Lower lobe of right lung (tissue), 2 donors: ENCODE measurements around the gene UBAP2. TPM values are rescaled to one million over a fixed set of nuclear protein-coding genes. Genes with fewer than 3 reads are reported as not detected.

Source experiments
- ATAC-seq, 2 donors: fragments of 200-7000 bp; cut with Tn5 transposase; one replicate each; pipeline ENCODE4 v1.9.1; 2020 to 2022; ENCODE audit warnings: mild to moderate bottlenecking in 2 of 2, moderate library complexity in 2 of 2
- DNase-seq: peaks from one replicate; pipeline ENCODE4 v3.0.0-alpha.2; 2020
- H3K27ac ChIP-seq: fragments of 200-600 bp; one replicate; pipeline ENCODE4 v1.8.0; 2022
- H3K27me3 ChIP-seq: fragments of 200-600 bp; one replicate; pipeline ENCODE4 v1.8.0; 2022; ENCODE audit warnings: low read depth
- H3K36me3 ChIP-seq: fragments of 200-600 bp; one replicate; pipeline ENCODE4 v1.8.0; 2022; ENCODE audit warnings: mild to moderate bottlenecking
- H3K4me1 ChIP-seq: fragments of 200-600 bp; one replicate; pipeline ENCODE4 v1.8.0; 2022
- H3K4me3 ChIP-seq: fragments of 200-600 bp; one replicate; pipeline ENCODE4 v1.8.0; 2022; ENCODE audit warnings: mild to moderate bottlenecking
- H3K9me3 ChIP-seq: fragments of 200-600 bp; one replicate; pipeline ENCODE4 v1.8.0; 2022
- intact Hi-C: fragments of 100-400 bp; cut with DNase I; formaldehyde crosslinking; loops from one replicate; pipeline ENCODE4 v1.11.0; 2022
- total RNA-seq: library from RNA; stranded (reverse); fragmentation: NEBNext Ultra II Directional; extraction: Animal tissue kit (Norgen Biotek cat#: 25700); gene quantifications from one replicate; pipeline ENCODE4 v1.2.1, GENCODE V29; 2021
- TF ChIP-seq, protein P1 (sequence below): fragments of 200-600 bp; IDR thresholded peaks from one replicate; pipeline ENCODE4 v1.8.0; 2022; ENCODE audit warnings: antibody characterized with exemption, mild to moderate bottlenecking
- donor health status: DM: no; HTN: yes; CAD: no; lungs with severe emphysema.

The UBAP2 gene
- total RNA-seq, 1 donor from 2014 or later: 33.3 TPM

DNA sequence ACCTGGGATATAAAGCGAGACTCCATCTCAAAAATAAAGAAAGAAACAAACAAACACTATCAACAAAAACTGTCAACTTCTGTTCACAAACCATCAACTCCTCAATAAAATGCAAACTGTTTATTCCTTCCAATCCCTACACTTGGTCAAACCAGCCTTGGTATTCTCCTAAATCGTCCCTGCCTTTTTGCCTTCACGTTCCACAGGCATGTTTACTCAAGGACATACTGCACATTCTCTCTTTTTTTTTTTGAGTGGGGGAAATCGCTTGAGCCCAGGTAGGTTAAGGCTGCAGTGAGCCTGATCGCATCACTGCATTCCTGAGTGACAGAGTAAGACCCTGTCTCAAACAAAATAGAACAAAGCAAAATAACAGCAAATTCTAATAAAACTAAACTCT is 13.0 kb downstream of the UBAP2 start:
- Histone ChIP-seq H3K36me3 (no peaks in the 10 kb centered on the region), H3K9me3 (no peaks in the 10 kb centered on the region), H3K4me3 (no peak overlapping the region), H3K27me3 (no peaks in the 10 kb centered on the region), H3K4me1 (no peaks in the 10 kb centered on the region), H3K27ac (no peak overlapping the region)
- intact Hi-C loops: no loop called here
- TF ChIP-seq, protein P1, sequence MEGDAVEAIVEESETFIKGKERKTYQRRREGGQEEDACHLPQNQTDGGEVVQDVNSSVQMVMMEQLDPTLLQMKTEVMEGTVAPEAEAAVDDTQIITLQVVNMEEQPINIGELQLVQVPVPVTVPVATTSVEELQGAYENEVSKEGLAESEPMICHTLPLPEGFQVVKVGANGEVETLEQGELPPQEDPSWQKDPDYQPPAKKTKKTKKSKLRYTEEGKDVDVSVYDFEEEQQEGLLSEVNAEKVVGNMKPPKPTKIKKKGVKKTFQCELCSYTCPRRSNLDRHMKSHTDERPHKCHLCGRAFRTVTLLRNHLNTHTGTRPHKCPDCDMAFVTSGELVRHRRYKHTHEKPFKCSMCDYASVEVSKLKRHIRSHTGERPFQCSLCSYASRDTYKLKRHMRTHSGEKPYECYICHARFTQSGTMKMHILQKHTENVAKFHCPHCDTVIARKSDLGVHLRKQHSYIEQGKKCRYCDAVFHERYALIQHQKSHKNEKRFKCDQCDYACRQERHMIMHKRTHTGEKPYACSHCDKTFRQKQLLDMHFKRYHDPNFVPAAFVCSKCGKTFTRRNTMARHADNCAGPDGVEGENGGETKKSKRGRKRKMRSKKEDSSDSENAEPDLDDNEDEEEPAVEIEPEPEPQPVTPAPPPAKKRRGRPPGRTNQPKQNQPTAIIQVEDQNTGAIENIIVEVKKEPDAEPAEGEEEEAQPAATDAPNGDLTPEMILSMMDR: no peak
- peak in 1 of 2 donors; percentile 75 for ATAC-seq
- no peak for DNase-seq

DNA sequence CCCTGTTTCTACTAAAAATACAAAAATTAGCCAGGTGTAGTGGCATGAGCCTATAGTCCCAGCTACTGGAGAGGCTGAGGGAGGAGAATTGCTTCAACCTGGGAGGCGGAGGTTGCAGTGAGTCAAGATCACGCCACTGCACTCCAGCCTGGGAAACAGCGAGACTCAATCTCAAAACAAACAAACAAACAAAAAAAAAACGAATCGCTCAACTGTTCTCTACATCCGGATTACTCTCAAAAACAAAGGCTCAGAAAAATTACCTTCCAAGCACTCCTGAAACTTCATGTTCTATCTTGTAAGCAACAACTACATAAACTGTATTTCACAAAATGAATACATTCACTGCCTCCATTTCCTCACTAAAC is 14.0 kb downstream of the UBAP2 start:
- Histone ChIP-seq H3K27ac (no peak overlapping the region), H3K27me3 (no peaks in the 10 kb centered on the region), H3K36me3 (no peaks in the 10 kb centered on the region), H3K4me3 (no peak overlapping the region), H3K4me1 (no peaks in the 10 kb centered on the region), H3K9me3 (no peaks in the 10 kb centered on the region)
- ATAC-seq (no peak), DNase-seq (no peak)
- intact Hi-C loops: no loop called here
- TF ChIP-seq, protein P1: no peak

DNA sequence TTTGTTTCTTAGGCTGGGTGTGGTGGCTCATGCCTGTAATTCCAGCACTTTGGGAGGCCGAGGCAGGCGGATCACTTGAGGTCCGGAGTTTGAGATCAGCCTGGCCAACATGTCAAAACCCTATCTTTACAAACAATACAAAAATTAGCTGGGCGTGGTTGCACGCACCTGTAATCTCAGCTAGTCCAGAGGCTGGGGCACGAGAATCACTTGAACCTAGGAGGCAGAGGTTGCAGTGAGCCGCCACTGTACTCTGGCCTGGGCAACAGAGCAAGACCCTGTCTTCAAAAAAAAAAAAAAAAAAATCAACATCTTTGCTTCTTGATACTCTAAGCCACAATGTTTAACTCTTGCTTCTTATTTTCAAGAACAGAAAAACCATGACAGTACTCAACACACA is 16.1 kb downstream of the UBAP2 start:
- Histone ChIP-seq H3K9me3 (no peaks in the 10 kb centered on the region), H3K36me3 (peaks cover 14% of the 10 kb centered on the region), H3K4me3 (no peak overlapping the region), H3K27ac (no peak overlapping the region), H3K4me1 (no peaks in the 10 kb centered on the region), H3K27me3 (no peaks in the 10 kb centered on the region)
- DNase-seq: no peak
- no peak for ATAC-seq
- intact Hi-C loops: no loop called here
- TF ChIP-seq, protein P1: no peak

DNA sequence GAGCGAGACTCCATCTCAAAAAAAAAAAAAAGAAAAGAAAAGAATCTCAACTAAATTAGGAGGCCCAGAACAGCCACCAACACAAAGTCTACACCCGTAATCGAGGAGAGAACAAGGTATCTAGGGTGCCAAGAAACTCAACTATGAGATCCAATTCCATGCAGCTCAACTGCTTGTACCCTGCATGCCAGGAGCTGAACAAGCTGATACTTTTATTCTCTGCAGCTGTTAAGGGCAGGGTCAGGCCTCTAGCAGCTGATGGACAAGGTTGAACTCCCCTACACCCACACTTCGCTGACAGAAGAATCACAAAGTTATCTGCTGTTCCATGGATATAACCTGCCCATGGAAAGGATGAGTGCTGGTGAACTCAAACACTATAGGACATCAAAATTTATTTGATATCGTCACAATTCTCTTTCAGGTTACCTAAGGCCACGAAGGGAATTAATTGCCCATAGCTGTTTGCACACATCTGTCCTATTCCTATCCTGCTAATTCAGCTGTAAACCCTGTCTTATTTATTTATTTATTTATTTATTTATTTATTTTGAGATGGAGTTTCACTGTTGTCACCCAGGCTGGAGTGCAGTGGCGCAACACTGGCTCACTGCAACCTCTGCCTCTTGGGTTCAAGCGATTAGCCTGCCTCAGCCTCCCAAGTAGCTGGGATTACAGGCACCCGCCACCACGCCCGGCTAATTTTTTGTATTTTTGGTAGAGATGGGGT is 20.7 kb downstream of the UBAP2 start:
- Histone ChIP-seq H3K9me3 (no peaks in the 10 kb centered on the region), H3K36me3 (peaks cover 14% of the 10 kb centered on the region), H3K4me1 (peaks cover 7% of the 10 kb centered on the region), H3K27ac (no peak overlapping the region), H3K4me3 (no peak overlapping the region), H3K27me3 (no peaks in the 10 kb centered on the region)
- intact Hi-C loops: no loop called here
- ATAC-seq (no peak), DNase-seq (no peak)
- TF ChIP-seq, protein P1: no peak

DNA sequence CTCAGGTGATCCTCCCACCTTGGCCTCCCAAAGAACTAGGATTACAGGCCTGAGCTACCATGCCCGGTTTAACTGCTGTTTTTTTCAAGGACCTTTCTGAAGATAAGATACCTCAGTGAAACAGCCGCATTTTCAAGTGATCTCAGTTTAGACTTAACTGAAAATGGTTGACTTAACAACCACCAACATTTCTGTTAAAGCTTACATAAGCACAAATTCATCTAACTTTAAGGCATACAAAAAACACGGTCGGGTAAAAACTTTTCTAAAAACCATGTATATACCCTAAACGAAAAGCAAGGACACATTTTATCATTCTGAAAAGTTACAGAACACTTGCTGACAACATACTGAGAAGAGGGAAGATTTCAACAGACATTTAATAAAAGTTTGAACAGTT is 22.9 kb downstream of the UBAP2 start:
- intact Hi-C loops: no loop called here

More for the DNA sequence above, 22.9 kb downstream of the UBAP2 start:
- peaks cover 14% of the 10 kb centered on the region for H3K36me3 ChIP-seq
- TF ChIP-seq, protein P1: no peak
- H3K27ac ChIP-seq: no peak overlapping the region
- H3K4me1 ChIP-seq: peaks cover 7% of the 10 kb centered on the region
- no peak overlapping the region for H3K4me3 ChIP-seq
- H3K27me3 ChIP-seq: no peaks in the 10 kb centered on the region
- ATAC-seq: no peak
- no peaks in the 10 kb centered on the region for H3K9me3 ChIP-seq
- no peak for DNase-seq
